ENCODE data around the gene GPR37L1.
"Not testable (repeated sequence)": the region's sequence is repeated elsewhere in the genome, so short reads cannot be mapped to it uniquely, and the experiment has no call there.

GPR37L1 gene

GRCh38 chr1:202111589-202111988 lies 11.1 kb upstream of the GPR37L1 start:
- not testable (repeated sequence) for H3K4me1 ChIP-seq (ENCODE audit: control insufficient read depth in 1 of 2, insufficient read depth in 2 of 2, low read length in 2 of 2); H3K27me3 ChIP-seq (ENCODE audit: low read depth, low read length); H3K27ac ChIP-seq (ENCODE audit: low read length); H3K36me3 ChIP-seq (ENCODE audit: control insufficient read depth in 1 of 2, insufficient read depth in 2 of 2, low read length in 2 of 2); H3K4me3 ChIP-seq (ENCODE audit: low read depth in 1 of 2, low read length in 2 of 2); H3K9me3 ChIP-seq (ENCODE audit: control insufficient read depth in 1 of 2, low read length in 2 of 2)

DNA sequence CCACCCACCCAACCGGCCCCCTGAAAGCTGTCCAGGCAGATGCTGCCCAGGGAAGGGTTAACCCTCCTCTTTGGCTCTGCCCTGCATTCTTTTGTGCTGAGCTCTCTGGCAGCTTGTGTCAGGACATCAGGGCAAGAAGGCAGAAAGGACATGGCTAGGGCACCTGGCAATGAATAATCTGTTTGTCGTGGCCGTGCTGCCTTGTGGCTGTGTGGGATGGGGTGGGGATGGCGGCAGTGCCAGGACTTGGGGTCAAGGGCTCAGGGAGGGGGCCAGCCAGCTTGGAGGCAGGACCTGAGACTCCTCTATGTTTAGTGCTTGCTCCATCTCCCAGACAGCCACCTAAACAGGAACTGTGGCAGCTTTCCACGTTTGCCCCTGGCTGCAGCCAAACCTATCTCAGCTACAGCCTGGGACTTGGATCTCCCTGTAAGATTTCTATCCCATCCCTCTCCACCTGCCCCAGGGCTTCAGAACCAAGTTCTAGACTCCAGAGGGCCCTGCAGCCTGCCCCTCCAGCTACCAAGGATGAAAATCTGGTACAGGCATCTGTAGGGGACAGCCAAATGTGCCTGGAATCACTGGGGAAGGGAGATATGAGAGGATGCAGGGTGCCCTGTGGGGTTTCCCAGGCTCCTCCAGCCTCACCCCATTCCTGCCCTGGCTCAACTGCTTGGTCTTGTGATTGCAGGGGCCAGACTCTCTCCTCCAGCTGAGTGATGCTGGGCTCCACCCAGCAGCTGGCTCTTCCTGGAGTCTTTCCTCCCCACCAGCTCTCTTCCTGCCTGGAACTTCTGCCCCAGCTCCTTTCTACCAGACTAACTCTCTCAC lies 9.6 kb upstream of the GPR37L1 start:
- Histone ChIP-seq H3K27me3 (ENCODE audit: low read depth, low read length) (no peaks in the 10 kb centered on the region), H3K36me3 (ENCODE audit: control insufficient read depth in 1 of 2, insufficient read depth in 2 of 2, low read length in 2 of 2) (no peaks in the 10 kb centered on the region), H3K27ac (ENCODE audit: low read length) (peak overlapping the region; percentile 32), H3K4me1 (ENCODE audit: control insufficient read depth in 1 of 2, insufficient read depth in 2 of 2, low read length in 2 of 2) (peaks cover 0 to 9% of the 10 kb centered on the region in 2 donors), H3K9me3 (ENCODE audit: control insufficient read depth in 1 of 2, low read length in 2 of 2) (no peaks in the 10 kb centered on the region), H3K4me3 (ENCODE audit: low read depth in 1 of 2, low read length in 2 of 2) (no peak overlapping the region)

GRCh38 chr1:202113690-202114300 lies 8.9 kb upstream of the GPR37L1 start:
- H3K9me3 ChIP-seq (ENCODE audit: control insufficient read depth in 1 of 2, low read length in 2 of 2), result no peaks in the 10 kb centered on the region
- H3K4me3 ChIP-seq (ENCODE audit: low read depth in 1 of 2, low read length in 2 of 2), result no peak overlapping the region
- no peaks in the 10 kb centered on the region for H3K27me3 ChIP-seq (ENCODE audit: low read depth, low read length)
- no peaks in the 10 kb centered on the region for H3K36me3 ChIP-seq (ENCODE audit: control insufficient read depth in 1 of 2, insufficient read depth in 2 of 2, low read length in 2 of 2)
- H3K4me1 ChIP-seq (ENCODE audit: control insufficient read depth in 1 of 2, insufficient read depth in 2 of 2, low read length in 2 of 2), result peaks cover 2 to 9% of the 10 kb centered on the region in 2 donors
- peak overlapping the region; percentile 32 for H3K27ac ChIP-seq (ENCODE audit: low read length)

DNA sequence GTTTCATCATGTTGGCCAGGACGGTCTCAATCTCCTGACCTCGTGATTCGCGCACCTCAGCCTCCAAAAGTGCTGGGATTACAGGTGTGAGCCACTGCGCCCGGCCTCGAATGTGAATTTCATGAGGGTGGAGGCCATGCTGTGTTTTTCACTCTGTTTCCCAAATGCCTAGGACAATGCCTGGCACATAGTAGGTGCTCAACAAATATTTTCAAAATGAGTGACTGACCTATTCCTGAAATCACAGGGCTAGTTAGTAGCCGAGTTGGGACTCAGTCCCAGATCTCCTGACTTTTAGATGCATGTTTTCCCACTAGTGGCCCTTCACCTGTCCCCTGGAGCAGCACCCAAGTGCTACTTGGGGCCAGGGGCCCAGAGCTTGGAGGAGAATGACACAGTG lies 6.4 kb upstream of the GPR37L1 start:
- Histone ChIP-seq H3K4me1 (ENCODE audit: control insufficient read depth in 1 of 2, insufficient read depth in 2 of 2, low read length in 2 of 2) (peaks cover 3 to 9% of the 10 kb centered on the region in 2 donors), H3K27me3 (ENCODE audit: low read depth, low read length) (no peaks in the 10 kb centered on the region), H3K36me3 (ENCODE audit: control insufficient read depth in 1 of 2, insufficient read depth in 2 of 2, low read length in 2 of 2) (no peaks in the 10 kb centered on the region), H3K9me3 (ENCODE audit: control insufficient read depth in 1 of 2, low read length in 2 of 2) (no peaks in the 10 kb centered on the region), H3K27ac (ENCODE audit: low read length) (no peak overlapping the region), H3K4me3 (ENCODE audit: low read depth in 1 of 2, low read length in 2 of 2) (no peak overlapping the region)

GRCh38 chr1:202117898-202118371 lies 4.8 kb upstream of the GPR37L1 start:
- H3K27me3 ChIP-seq (ENCODE audit: low read depth, low read length), result no peaks in the 10 kb centered on the region
- H3K9me3 ChIP-seq (ENCODE audit: control insufficient read depth in 1 of 2, low read length in 2 of 2), result no peaks in the 10 kb centered on the region
- peaks cover 3 to 6% of the 10 kb centered on the region in 2 donors for H3K4me1 ChIP-seq (ENCODE audit: control insufficient read depth in 1 of 2, insufficient read depth in 2 of 2, low read length in 2 of 2)
- no peaks in the 10 kb centered on the region for H3K36me3 ChIP-seq (ENCODE audit: control insufficient read depth in 1 of 2, insufficient read depth in 2 of 2, low read length in 2 of 2)
- H3K27ac ChIP-seq (ENCODE audit: low read length), result no peak overlapping the region
- H3K4me3 ChIP-seq (ENCODE audit: low read depth in 1 of 2, low read length in 2 of 2), result no peak overlapping the region

- no peak overlapping the region for H3K27ac ChIP-seq (ENCODE audit: low read length)
- H3K36me3 ChIP-seq (ENCODE audit: control insufficient read depth in 1 of 2, insufficient read depth in 2 of 2, low read length in 2 of 2), result no peaks in the 10 kb centered on the region
- no peaks in the 10 kb centered on the region for H3K9me3 ChIP-seq (ENCODE audit: control insufficient read depth in 1 of 2, low read length in 2 of 2)
- no peaks in the 10 kb centered on the region for H3K27me3 ChIP-seq (ENCODE audit: low read depth, low read length)
- peaks cover 0 to 3% of the 10 kb centered on the region in 2 donors for H3K4me1 ChIP-seq (ENCODE audit: control insufficient read depth in 1 of 2, insufficient read depth in 2 of 2, low read length in 2 of 2)
- H3K4me3 ChIP-seq (ENCODE audit: low read depth in 1 of 2, low read length in 2 of 2), result no peak overlapping the region
Observed at GRCh38 chr1:202121006-202121405, 1.7 kb upstream of the GPR37L1 start.

GRCh38 chr1:202123336-202123813 lies 658 bp downstream of the GPR37L1 start:
- Histone ChIP-seq H3K4me3 (ENCODE audit: low read depth in 1 of 2, low read length in 2 of 2) (peak overlapping the region in 1 of 2 donors; percentile 6), H3K4me1 (ENCODE audit: control insufficient read depth in 1 of 2, insufficient read depth in 2 of 2, low read length in 2 of 2) (peaks cover 3 to 8% of the 10 kb centered on the region in 2 donors), H3K27me3 (ENCODE audit: low read depth, low read length) (no peaks in the 10 kb centered on the region), H3K9me3 (ENCODE audit: control insufficient read depth in 1 of 2, low read length in 2 of 2) (no peaks in the 10 kb centered on the region), H3K27ac (ENCODE audit: low read length) (no peak overlapping the region), H3K36me3 (ENCODE audit: control insufficient read depth in 1 of 2, insufficient read depth in 2 of 2, low read length in 2 of 2) (no peaks in the 10 kb centered on the region)

GRCh38 chr1:202124142-202124541 lies 1.4 kb downstream of the GPR37L1 start:
- H3K36me3 ChIP-seq (ENCODE audit: control insufficient read depth in 1 of 2, insufficient read depth in 2 of 2, low read length in 2 of 2), result no peaks in the 10 kb centered on the region
- peak overlapping the region in 1 of 2 donors; percentile 6 for H3K4me3 ChIP-seq (ENCODE audit: low read depth in 1 of 2, low read length in 2 of 2)
- no peaks in the 10 kb centered on the region for H3K27me3 ChIP-seq (ENCODE audit: low read depth, low read length)
- H3K4me1 ChIP-seq (ENCODE audit: control insufficient read depth in 1 of 2, insufficient read depth in 2 of 2, low read length in 2 of 2), result peaks cover 0 to 8% of the 10 kb centered on the region in 2 donors
- no peak overlapping the region for H3K27ac ChIP-seq (ENCODE audit: low read length)
- no peaks in the 10 kb centered on the region for H3K9me3 ChIP-seq (ENCODE audit: control insufficient read depth in 1 of 2, low read length in 2 of 2)

DNA sequence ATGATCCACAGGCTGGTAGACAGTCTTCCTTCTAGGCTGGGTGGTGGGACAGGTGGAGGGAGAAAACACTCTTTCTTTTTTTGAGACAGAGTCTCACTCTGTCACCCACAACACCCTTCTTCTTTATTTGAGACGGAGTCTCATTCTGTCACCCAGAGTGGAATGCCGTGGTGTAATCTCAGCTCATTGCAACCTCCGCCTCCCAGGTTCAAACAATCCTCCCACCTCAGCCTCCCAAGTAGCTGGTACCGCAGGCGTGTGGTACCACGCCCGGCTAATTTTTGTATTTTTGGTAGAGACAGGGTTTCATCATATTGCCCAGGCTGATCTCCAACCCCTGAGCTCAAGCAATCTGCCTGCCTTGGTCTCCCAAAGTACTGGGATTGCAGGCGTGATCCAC lies 2.9 kb downstream of the GPR37L1 start:
- Histone ChIP-seq H3K4me3 (ENCODE audit: low read depth in 1 of 2, low read length in 2 of 2) (no peak overlapping the region), H3K27me3 (ENCODE audit: low read depth, low read length) (no peaks in the 10 kb centered on the region), H3K4me1 (ENCODE audit: control insufficient read depth in 1 of 2, insufficient read depth in 2 of 2, low read length in 2 of 2) (peaks cover 4 to 8% of the 10 kb centered on the region in 2 donors), H3K27ac (ENCODE audit: low read length) (no peak overlapping the region), H3K36me3 (ENCODE audit: control insufficient read depth in 1 of 2, insufficient read depth in 2 of 2, low read length in 2 of 2) (no peaks in the 10 kb centered on the region), H3K9me3 (ENCODE audit: control insufficient read depth in 1 of 2, low read length in 2 of 2) (no peaks in the 10 kb centered on the region)

DNA sequence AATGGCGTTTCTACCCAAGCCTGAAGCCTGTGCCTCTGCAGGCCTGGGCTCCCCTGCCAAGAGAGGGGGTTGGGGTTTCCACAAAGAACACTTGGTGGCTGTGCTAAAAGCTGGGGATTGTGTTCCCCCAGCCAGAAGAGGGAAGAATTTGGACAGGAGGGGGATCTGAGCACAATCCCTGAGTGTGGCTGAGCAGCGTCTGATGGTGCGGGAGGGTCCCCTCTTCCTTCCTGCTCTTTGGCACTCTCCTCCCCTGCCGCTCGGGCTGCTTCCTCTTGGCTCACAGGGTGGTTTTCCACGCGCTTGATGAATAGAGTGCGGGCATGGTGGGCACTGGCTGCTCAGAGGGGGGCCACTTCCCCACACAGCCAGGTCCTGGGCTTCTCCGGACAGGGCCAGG lies 3.7 kb downstream of the GPR37L1 start:
- H3K27me3 ChIP-seq (ENCODE audit: low read depth, low read length), result no peaks in the 10 kb centered on the region
- peaks cover 4 to 12% of the 10 kb centered on the region in 2 donors for H3K4me1 ChIP-seq (ENCODE audit: control insufficient read depth in 1 of 2, insufficient read depth in 2 of 2, low read length in 2 of 2)
- H3K9me3 ChIP-seq (ENCODE audit: control insufficient read depth in 1 of 2, low read length in 2 of 2), result no peaks in the 10 kb centered on the region
- H3K36me3 ChIP-seq (ENCODE audit: control insufficient read depth in 1 of 2, insufficient read depth in 2 of 2, low read length in 2 of 2), result no peaks in the 10 kb centered on the region
- H3K27ac ChIP-seq (ENCODE audit: low read length), result no peak overlapping the region
- no peak overlapping the region for H3K4me3 ChIP-seq (ENCODE audit: low read depth in 1 of 2, low read length in 2 of 2)

- Histone ChIP-seq H3K4me1 (ENCODE audit: control insufficient read depth in 1 of 2, insufficient read depth in 2 of 2, low read length in 2 of 2) (peaks cover 7 to 18% of the 10 kb centered on the region in 2 donors), H3K27me3 (ENCODE audit: low read depth, low read length) (no peaks in the 10 kb centered on the region), H3K27ac (ENCODE audit: low read length) (no peak overlapping the region), H3K9me3 (ENCODE audit: control insufficient read depth in 1 of 2, low read length in 2 of 2) (no peaks in the 10 kb centered on the region), H3K4me3 (ENCODE audit: low read depth in 1 of 2, low read length in 2 of 2) (no peak overlapping the region), H3K36me3 (ENCODE audit: control insufficient read depth in 1 of 2, insufficient read depth in 2 of 2, low read length in 2 of 2) (no peaks in the 10 kb centered on the region)
Observed at GRCh38 chr1:202127061-202127460, 4.3 kb downstream of the GPR37L1 start.

Measured in muscle layer of duodenum (tissue), 2 donors.